GOT3 (cell line): ENCODE data around the gene PGP.

Experiments
- DNase-seq: peaks from one replicate; lab custom pipeline; 2025; ENCODE audit warnings: mixed read lengths; lab: John Stamatoyannopoulos, UW

The PGP gene

GRCh38 chr16:2199095-2199494, 15.5 kb downstream of the PGP start:
- DNase-seq = no peak

GRCh38 chr16:2198283-2198682, 16.4 kb downstream of the PGP start:
- no peak for DNase-seq

- DNase-seq = no peak
Measured at GRCh38 chr16:2197765-2198164, 16.9 kb downstream of the PGP start.

- DNase-seq = no peak
Measured at GRCh38 chr16:2196981-2197511, 17.6 kb downstream of the PGP start.

- no peak for DNase-seq
Measured at GRCh38 chr16:2196162-2196980, 18.3 kb downstream of the PGP start, which contains the start of gene CASKIN1. Gene CASKIN1 (minus strand): TSS chr16:2196605. CDS start chr16:2196432, 173 bp downstream.

GRCh38 chr16:2195322-2196161, 19.1 kb downstream of the PGP start:
- DNase-seq = no peak

- no peak for DNase-seq
Measured at GRCh38 chr16:2194852-2195321, 19.8 kb downstream of the PGP start.

- no peak for DNase-seq
Measured at GRCh38 chr16:2194166-2194834, 20.3 kb downstream of the PGP start.

GRCh38 chr16:2191446-2191706, 23.3 kb downstream of the PGP start:
- no peak for DNase-seq

- DNase-seq = no peak
Measured at GRCh38 chr16:2190659-2191445, 23.8 kb downstream of the PGP start.

- no peak for DNase-seq
Measured at GRCh38 chr16:2190002-2190658, 24.5 kb downstream of the PGP start.

GRCh38 chr16:2189252-2189893, 25.3 kb downstream of the PGP start:
- DNase-seq = no peak

GRCh38 chr16:2188395-2188794, 26.2 kb downstream of the PGP start:
- no peak for DNase-seq

- no peak for DNase-seq
Measured at GRCh38 chr16:2187212-2187611, 27.4 kb downstream of the PGP start.

GRCh38 chr16:2186505-2186904, 28.1 kb downstream of the PGP start:
- no peak for DNase-seq

GRCh38 chr16:2186064-2186463, 28.6 kb downstream of the PGP start:
- no peak for DNase-seq

- DNase-seq = no peak
Measured at GRCh38 chr16:2184962-2185361, 29.7 kb downstream of the PGP start.

- DNase-seq = no peak
Measured at GRCh38 chr16:2184346-2184745, 30.3 kb downstream of the PGP start.

GRCh38 chr16:2183671-2184070, 31.0 kb downstream of the PGP start:
- DNase-seq = no peak

- no peak for DNase-seq
Measured at GRCh38 chr16:2181952-2182351, 32.7 kb downstream of the PGP start.
